CD4-positive, alpha-beta T cell treated with Interleukin-17A for 1 hour (primary cell): ENCODE measurements around the gene PXMP4.
"Not testable (repeated sequence)": the region's sequence is repeated elsewhere in the genome, so short reads cannot be mapped to it uniquely, and the experiment has no call there.

Source experiments
- DNase-seq: peaks from one replicate; pipeline ENCODE4 v3.0.0-alpha.2; 2020

The PXMP4 gene

GRCh38 chr20:33719989-33720709 lies at the start of gene PXMP4:
PXMP4 (minus strand) TSS chr20:33720310; CDS start chr20:33720207, 103 bp downstream.
- DNase-seq = peak; percentile 98

GRCh38 chr20:33769043-33769442 lies 48.9 kb upstream of the PXMP4 start:
- DNase-seq = no peak

GRCh38 chr20:33767777-33768138 lies 47.6 kb upstream of the PXMP4 start:
- DNase-seq = no peak

- no peak for DNase-seq
Measured at GRCh38 chr20:33766686-33767085, 46.6 kb upstream of the PXMP4 start.

GRCh38 chr20:33765592-33765991 lies 45.5 kb upstream of the PXMP4 start:
- no peak for DNase-seq

- no peak for DNase-seq
Measured at GRCh38 chr20:33765099-33765498, 45.0 kb upstream of the PXMP4 start.

- no peak for DNase-seq
Measured at GRCh38 chr20:33761698-33762250, 41.7 kb upstream of the PXMP4 start.

- DNase-seq = no peak
Measured at GRCh38 chr20:33757458-33757857, 37.3 kb upstream of the PXMP4 start.

GRCh38 chr20:33757046-33757445 lies 36.9 kb upstream of the PXMP4 start:
- DNase-seq = no peak

- not testable (repeated sequence) for DNase-seq
Measured at GRCh38 chr20:33755936-33756490, 35.9 kb upstream of the PXMP4 start.

- DNase-seq = no peak
Measured at GRCh38 chr20:33753763-33754162, 33.7 kb upstream of the PXMP4 start.

- no peak for DNase-seq
Measured at GRCh38 chr20:33753143-33753542, 33.0 kb upstream of the PXMP4 start.

GRCh38 chr20:33751775-33752174 lies 31.7 kb upstream of the PXMP4 start:
- DNase-seq = no peak

GRCh38 chr20:33746325-33746998 lies 26.4 kb upstream of the PXMP4 start:
- DNase-seq = no peak

- no peak for DNase-seq
Measured at GRCh38 chr20:33744773-33745385, 24.8 kb upstream of the PXMP4 start.

GRCh38 chr20:33744181-33744580 lies 24.1 kb upstream of the PXMP4 start:
- DNase-seq = no peak

- no peak for DNase-seq
Measured at GRCh38 chr20:33740189-33740588, 20.1 kb upstream of the PXMP4 start.

GRCh38 chr20:33739493-33739892 lies 19.4 kb upstream of the PXMP4 start:
- DNase-seq = no peak

GRCh38 chr20:33736962-33737361 lies 16.9 kb upstream of the PXMP4 start:
- DNase-seq = no peak

GRCh38 chr20:33733654-33734576 lies 13.8 kb upstream of the PXMP4 start:
- DNase-seq = no peak

- DNase-seq = no peak
Measured at GRCh38 chr20:33732166-33732970, 12.3 kb upstream of the PXMP4 start.
